Measurements from ENCODE around the gene TMEM38B.

Gene TMEM38B

DNA sequence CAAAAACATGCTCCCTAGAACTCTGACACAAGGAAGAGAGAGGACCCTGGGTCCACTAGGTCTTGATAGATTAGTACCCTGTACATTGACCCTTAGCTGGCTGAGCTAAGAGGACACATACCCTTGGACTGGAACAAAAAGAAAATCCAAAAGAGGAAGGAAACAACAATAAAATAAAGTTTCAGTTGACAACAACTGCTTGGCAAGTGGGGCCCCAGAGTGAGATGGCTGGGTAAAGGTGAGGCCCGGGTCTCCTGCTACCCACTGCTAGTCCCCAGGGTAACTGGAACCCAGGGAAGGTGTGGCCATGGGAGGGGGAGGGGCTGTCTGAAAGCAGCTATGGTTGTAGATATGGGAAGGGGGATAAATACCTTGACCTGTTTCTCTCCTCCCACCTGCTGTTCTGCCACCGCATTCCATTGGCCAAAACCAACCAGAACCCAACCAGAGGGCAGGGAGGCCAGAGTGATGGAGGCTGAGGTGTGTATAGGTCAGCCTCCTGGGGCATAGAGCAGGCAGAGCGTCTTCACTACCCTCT lies 20.4 kb upstream of the TMEM38B start:
- no peak for DNase-seq (ENCODE audit: extremely low read depth, low read depth)
- TF ChIP-seq, protein P1, sequence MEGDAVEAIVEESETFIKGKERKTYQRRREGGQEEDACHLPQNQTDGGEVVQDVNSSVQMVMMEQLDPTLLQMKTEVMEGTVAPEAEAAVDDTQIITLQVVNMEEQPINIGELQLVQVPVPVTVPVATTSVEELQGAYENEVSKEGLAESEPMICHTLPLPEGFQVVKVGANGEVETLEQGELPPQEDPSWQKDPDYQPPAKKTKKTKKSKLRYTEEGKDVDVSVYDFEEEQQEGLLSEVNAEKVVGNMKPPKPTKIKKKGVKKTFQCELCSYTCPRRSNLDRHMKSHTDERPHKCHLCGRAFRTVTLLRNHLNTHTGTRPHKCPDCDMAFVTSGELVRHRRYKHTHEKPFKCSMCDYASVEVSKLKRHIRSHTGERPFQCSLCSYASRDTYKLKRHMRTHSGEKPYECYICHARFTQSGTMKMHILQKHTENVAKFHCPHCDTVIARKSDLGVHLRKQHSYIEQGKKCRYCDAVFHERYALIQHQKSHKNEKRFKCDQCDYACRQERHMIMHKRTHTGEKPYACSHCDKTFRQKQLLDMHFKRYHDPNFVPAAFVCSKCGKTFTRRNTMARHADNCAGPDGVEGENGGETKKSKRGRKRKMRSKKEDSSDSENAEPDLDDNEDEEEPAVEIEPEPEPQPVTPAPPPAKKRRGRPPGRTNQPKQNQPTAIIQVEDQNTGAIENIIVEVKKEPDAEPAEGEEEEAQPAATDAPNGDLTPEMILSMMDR (IDR thresholded peaks at IDR 0.05; ENCODE audit: low read depth, low read length): no peak

DNA sequence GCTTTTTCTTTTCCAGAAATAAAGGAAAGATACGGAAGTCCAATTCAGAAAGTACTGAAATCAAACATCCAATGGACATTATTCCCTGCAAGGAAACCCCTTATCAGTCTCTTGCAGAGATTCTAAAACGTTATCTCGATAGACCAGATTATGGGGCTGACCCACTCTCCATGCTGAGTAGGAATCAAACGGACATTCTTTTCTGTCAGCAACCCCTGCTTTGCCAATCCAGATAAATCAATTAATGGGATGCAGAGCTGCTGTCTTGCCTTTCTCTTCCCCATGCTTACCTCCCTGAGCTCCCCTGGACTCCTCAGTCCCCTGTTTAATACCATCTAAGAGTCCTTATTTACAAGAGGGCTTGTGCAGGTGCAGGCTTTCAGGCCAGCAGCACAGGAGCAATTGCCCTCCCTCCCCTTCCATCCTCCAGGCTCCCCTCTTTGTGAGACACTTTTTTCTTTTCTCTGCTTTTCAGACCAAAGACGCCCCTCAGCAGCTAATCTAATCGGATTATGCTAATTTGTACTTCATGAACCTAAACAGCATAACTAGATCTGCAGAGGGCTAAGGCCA lies 17.9 kb upstream of the TMEM38B start:
- DNase-seq (ENCODE audit: extremely low read depth, low read depth): no peak
- TF ChIP-seq, protein P1 (IDR thresholded peaks at IDR 0.05; ENCODE audit: low read depth, low read length): no peak

DNA sequence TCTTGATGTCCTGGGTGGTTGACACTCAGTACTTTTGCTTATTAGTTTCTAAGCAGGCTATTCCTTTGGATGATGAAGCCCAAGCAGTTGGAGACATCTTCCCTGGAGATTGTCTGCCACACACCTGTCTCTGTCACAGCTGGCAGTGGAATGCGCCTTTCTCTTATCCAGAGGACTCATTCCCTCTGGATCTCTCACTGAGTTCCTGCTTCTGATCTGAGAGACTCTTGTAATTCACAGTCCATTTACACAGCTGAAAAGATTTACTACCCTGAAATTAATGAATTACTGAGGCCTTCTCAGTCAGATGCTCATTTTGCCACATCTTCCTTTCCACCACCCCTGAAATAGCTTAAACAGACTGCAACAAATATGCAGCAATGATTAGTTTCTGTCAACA lies 16.2 kb upstream of the TMEM38B start:
- DNase-seq (ENCODE audit: extremely low read depth, low read depth): no peak
- TF ChIP-seq, protein P1 (IDR thresholded peaks at IDR 0.05; ENCODE audit: low read depth, low read length): no peak

DNA sequence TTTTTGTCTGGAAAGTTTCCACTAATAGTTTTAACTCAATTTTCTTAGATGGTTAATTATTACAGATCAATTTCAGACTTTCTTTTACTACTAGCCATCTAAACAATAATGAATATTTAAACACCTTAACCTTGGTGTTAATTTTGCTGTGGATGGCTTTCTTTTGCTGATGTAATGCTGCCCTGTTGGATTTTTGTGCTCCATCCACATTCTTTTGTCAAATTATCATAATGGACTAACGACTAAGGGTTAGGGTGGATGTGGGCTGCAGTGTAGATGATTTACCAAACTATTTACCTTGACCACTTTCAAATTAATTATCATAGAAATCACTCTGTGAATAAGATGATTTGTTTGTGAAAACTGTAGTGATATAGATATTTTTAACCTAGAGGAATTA lies 15.6 kb upstream of the TMEM38B start:
- TF ChIP-seq, protein P1 (IDR thresholded peaks at IDR 0.05; ENCODE audit: low read depth, low read length): no peak
- no peak for DNase-seq (ENCODE audit: extremely low read depth, low read depth)

DNA sequence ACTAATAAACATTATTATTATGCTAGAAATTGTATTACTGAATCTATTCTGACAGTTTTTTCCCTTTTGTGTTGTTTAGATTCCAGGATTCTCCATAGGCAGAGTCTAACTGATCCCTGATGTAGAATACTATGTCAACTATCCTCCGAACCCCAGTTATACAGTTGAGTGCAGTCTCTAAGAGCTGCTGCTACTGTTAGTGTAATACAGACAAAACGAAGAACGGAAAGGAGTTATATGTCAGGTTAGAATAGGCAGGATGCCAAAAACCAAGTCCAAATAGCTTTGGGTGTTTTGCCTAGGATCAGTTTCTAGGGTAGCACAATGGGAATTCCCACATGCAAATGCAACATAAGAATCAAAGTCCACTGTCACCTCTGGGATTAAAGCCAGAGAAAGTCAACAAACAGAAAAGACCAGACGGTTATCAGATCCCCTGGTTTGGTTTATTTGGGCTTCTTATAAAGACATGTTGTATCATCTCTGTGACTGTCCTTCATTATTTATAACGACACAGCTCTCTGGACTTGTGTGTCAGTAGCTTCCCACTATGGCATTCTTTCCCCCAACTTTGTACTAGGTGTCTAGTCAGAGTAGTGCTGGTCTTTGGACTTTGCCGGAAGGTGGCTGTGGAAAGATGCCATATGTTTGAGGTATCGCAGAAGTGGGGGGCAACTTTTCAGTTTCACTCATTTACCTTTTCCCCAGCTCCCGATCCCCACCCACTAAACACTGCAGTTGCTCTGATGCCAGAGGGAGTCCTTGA lies 14.9 kb upstream of the TMEM38B start:
- no peak for DNase-seq (ENCODE audit: extremely low read depth, low read depth)
- TF ChIP-seq, protein P1 (IDR thresholded peaks at IDR 0.05; ENCODE audit: low read depth, low read length): no peak

DNA sequence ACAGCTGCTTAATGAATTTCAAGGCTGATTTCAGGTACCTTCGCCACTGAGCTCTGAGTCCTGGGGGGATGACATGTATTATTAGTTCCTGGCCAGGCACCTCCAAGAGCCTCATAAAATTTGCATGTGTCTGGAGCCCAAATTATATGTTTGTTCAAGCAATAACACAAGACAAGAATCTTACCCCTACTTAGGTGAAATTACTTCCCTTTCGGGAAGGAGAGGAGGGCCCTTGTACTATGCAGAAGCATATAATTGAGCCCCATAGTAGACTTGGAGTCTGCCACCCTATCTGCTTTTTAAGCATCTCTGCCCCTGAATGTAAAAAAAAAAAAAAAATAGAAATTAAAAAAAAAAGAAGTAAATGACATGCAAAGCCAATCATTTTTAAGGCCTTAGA lies 13.0 kb upstream of the TMEM38B start:
- TF ChIP-seq, protein P1 (IDR thresholded peaks at IDR 0.05; ENCODE audit: low read depth, low read length): no peak
- DNase-seq (ENCODE audit: extremely low read depth, low read depth): no peak

DNA sequence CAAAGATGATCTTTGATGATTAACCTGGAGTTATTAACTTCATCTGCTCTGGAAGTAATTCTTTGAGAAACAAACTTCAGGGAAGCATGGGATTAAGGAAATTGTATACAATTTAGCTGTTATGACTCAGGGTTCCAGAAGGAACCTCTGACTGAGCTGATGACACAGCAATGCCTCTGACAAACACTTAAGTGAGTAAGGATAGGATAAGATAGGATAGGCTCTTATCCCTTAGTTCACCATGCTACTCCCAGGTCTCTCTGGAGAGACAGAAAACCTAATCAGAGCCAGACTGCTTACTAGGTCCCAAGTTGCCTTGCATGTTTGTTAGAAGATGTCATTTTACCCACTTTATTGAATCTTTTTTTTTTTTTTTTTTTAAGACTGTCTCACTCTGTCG lies 12.6 kb upstream of the TMEM38B start:
- TF ChIP-seq, protein P1 (IDR thresholded peaks at IDR 0.05; ENCODE audit: low read depth, low read length): no peak
- DNase-seq (ENCODE audit: extremely low read depth, low read depth): peak; percentile 2

All from AG09319 (cell line).